NCI-H446 treated with DMSO at 0.1 percent for 48 hours (cell line): Measurements from ENCODE around the gene OPCML.

ENCODE experiments used
- DNase-seq: peaks from one replicate; lab custom pipeline; 2025; lab: John Stamatoyannopoulos, UW

OPCML gene

DNA sequence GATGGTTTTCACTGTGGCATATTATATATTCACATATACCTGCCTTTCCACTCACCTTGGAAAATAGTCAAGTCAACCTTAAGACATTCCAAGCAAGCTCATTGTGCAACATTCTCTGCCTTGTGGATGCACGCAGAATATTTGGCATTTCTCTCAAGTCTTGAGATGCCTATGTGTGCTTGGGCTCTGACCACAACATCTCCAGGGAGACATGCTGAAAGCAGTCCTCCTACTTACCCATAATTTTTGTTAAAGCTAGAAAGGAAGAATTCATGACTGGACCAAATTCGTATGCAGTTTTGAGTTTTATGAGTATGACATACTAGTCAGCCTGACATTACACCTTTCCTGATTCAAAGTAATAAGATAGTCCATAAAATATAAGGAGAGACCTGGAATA lies 684.0 kb downstream of the OPCML start:
- no peak for DNase-seq

DNA sequence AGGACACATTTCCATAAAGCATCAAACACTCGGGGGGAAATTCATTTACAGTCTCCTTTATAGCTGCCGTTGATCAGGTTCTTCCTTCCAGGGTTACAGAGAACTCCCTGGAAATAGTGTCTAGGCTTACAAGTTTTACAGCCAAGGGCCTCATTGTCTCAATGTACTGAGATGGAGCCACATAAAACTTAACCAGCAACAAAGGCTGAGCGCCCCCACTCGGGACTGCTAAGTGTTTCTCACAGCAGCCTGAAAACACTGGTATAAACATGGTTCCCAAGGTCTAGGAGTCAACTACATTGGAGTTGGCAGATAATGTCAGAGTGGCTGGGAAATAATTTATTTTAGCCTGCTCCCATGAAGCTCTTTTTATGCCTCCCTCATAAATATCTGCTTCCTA lies 686.2 kb downstream of the OPCML start:
- DNase-seq: no peak

DNA sequence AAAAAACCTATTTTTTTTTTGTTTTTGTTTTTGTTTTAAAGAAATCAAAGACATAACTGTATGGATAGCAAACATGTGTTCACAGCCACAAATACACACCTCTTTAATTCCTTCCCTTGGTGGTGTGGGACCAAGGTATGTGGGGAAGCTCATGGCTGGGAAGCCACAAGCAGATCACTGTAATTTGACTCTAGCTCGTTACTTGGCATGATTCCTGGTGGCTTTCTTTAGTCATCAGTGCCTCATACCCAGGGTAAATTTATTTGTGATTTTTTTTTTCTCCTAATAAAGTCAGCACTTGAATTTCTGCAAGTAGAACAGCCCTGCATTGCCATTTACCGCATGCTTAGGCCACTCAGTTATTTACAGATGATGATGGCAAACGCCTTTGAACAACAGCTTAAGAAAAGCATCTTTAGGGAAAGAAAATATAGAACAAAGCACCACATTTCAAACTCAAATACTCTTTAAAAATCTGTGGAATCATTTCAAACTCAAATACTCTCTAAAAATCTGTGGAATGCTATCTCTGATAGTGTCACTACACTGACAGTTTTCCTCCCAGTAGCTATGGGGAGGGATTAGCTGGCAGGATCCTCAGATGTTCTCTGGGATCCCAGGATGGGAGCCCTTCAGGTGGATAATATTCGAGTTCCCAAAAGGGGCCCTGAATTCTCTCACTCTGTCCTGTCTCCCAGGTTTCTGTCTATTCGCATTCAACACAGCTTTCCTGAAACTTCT lies 687.2 kb downstream of the OPCML start:
- no peak for DNase-seq

DNA sequence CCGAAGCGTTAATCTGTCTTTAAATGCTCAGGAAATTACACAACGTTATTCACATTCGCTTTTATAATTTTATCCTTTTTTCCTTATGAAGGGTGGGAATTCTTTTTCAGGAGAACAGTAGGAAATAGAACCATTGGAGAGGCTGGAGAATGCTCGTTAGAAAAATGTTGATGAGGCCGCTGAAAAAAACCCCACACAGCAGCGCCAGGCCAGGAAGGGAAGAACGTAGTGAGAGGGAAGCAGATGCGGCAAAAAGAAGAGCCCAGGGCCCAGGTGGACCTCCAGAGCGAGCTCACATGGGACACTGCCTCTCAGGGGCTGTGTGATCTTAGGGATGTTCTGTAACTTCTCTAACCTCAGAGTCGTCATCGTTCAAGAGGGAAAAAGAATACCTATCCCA lies 691.6 kb downstream of the OPCML start:
- no peak for DNase-seq

DNA sequence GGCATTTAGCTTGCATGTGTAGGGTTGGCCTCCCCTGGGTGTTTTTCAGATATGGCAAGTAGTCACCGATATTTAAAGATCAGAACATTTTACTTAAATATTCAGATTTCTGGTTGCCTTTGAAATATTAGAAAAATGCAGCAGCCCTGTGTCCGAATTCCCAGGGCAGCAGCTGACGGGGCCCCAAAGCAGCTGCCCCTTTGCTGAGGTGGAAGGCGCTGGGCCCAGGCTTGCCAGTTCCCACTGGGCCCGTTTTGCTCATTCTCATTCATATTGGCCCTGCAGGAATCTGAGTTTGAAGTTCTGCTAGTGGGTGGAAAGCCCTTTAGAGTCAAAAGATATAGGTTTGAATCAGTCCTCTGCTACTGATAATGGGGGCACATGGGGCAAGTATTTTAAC lies 692.1 kb downstream of the OPCML start:
- no peak for DNase-seq

DNA sequence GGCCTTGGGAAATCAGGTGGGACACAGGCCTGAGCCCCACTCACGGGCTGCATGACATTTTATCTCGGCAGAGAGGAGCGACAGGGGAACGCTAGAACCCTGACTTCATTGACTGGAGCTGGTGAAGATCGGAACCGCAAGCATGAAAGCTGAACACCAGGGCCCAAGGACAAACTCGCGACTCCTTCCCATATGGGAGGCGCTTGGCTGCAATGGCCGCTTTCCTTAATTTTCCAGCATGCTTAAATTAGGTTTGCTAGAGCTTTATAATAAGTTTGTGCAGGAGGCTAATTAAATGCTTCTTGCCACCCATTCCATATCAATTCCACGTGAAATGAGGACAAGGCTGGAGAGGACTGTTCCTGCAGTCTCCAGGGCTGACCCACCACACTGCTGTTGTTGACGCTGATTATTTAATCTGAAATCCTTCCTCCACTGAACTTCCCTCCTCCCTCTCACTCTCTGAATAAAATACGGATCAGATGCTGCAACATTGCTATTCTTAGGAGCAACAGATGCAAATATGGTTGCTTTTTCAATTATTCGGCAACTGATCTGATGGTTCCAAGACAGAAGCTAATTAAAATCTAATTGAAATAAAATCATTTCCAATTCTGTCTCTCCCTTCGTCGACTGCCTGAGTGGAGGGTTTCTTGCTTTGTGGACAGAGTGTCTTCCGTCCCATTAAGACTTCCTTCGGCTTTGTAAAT lies 692.9 kb downstream of the OPCML start:
- no peak for DNase-seq

DNA sequence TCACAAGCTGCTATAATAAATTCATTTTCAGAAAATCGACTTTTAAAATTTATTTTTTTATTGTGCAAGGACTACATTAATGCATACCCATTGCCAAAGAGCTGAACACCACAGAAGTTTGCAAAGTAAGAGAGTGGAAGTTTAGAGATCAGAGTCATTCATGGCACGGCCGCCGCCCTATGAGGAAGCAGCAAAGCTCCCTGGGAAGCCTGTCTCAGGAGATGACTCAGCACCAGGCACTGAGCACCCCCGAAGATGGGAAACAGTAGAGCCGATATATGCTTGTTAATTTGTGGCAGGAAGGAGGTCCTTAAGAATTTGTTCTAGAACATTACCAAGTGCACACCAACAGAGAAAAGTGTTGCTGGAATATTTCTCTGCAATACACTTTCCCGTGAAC lies 693.7 kb downstream of the OPCML start:
- no peak for DNase-seq

DNA sequence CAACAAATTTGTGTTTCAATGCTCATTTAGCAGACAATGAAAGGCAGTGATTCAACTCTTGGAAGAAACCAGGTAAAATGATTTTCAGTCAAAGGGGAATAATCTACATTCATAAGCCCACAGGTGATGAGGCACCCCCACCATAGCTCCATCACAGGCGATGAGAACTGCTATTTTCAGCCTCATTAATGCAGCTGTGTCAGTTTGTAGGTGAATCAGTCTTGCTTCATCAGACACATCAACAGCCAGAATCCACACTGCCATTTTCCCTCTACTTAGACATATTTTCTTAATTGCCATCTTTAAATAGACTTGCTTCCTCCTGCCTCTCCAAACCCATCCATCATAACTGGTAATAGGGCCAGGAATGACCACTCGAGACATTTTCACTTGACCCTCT lies 701.0 kb downstream of the OPCML start:
- no peak for DNase-seq

DNA sequence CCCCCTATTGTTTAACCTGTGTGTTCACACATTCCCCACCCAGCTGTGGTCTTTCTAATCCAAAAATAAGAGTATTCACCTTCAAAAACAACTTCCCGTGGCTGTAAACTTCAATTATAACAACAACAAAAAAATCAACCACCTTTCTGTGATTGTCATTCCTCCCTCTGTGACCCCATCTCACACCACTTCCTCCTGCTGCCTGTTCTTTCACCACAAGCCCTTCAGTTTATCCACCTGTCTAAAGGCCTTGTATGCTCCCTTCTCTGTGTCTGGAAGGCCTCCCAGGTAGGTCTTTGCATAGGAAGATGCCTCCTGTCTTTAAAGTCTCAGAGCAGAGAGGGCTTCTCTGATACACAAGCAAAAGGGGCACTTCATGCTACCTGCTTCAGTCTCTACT lies 707.7 kb downstream of the OPCML start:
- DNase-seq: no peak

DNA sequence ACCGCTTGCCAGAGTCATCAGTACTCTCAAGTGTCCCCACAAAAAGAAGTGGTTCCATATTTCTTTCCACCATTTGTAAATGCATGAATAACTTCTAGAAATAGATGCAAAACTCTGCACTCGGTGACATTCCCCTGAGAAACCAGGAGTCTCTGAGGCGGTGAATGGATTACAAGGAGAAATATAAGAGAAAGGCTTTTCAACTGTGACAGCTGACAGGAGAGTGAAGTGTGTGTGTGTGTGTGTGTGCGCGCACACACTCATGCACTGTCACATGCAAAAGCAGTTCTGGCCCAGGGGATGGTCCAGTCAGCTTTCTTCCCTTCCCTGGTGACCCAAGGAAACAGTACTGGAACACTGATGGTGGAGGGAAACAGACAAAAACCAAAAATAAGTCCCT lies 710.0 kb downstream of the OPCML start:
- DNase-seq: no peak

DNA sequence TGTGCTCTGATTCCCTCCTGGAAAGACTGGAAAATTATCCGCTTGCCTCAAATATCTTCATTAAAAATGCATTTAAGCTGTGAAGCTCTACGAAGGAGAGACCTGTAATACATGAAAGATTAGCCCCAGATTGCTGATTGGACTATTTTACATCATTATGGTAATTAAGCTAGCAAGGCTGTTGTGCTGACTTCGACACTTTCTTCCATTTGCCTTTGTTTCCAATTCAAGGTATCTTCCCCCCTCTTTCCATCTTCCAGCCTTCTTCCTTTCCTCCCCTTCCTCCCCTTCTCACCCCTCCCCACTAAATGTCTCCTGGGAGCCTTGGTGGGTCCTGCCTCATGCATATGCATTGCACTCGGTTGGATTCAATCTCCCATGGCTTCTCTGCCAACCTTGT lies 710.8 kb downstream of the OPCML start:
- DNase-seq: no peak

DNA sequence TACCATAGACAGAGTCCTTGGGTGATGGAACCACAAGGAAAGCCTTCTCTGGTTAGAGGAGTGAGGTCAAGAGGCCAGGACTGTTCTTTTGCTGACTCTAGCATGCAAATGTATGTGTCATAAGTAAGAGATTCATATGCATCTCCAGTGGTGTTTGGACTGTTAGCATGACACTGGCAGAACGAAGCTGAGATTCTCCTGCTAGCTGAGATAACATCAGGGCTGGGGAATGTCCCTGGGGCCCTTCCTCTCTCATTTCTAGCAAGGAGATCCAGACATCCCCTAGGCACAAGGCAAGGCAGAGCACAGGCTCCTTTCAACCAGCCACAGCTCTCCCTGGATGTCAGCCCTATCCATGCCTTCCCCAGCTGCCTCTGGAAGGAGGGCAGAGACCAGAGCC lies 711.3 kb downstream of the OPCML start:
- no peak for DNase-seq

DNA sequence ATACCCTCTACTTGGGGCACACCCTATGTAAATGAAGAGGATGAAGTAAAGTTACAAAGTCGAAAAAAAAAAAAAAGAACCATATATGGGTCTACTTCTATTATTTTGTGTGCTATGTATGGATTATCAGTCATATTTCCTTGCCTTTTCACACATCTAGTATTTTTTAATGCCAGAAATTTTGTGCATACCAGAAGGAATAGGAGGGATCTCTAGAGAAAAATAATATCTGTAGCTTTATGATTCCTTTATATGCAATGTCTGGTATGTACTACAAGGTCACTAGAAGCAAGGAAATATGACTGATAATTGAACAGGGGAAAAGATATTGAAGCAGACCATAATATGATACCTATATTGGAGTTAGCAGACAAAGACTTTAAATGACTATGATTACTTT lies 713.4 kb downstream of the OPCML start:
- no peak for DNase-seq

DNA sequence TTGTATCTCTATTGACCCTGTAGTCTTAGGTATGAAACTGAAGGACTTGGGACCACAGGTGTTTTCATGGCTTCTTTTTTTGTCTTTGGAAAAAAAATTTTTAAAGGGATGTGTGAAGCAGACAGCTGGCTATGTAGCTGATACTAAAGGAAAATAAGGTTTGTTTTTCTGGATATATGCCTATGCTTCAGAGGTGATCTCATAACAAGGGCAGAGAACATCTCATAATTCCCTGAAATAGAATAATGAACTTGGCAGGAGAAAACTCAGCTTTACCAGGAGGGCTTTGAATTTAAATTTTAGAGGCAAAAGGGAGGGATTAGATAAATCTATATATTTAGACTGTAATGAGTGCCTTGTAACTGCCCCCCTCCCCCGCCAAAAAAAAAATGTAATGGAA lies 714.9 kb downstream of the OPCML start:
- no peak for DNase-seq

DNA sequence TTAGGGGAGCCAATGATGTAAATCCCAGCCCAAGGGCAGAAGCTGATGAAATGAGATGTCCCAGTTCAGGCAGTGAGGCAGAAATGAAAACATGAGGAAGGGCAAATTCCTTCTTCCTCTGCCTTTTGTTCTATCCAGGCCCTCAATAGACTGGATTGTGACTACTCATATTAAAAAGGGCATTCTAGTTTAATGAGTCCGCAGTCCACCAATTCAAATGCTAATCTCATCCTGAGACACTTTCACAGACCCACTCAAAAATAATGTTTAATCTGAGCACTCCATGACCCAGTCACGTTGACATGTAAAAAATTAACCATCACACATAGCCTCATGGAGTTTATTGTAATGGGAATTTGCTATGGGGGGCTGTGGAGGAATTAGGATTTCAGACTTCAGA lies 717.9 kb downstream of the OPCML start:
- no peak for DNase-seq

DNA sequence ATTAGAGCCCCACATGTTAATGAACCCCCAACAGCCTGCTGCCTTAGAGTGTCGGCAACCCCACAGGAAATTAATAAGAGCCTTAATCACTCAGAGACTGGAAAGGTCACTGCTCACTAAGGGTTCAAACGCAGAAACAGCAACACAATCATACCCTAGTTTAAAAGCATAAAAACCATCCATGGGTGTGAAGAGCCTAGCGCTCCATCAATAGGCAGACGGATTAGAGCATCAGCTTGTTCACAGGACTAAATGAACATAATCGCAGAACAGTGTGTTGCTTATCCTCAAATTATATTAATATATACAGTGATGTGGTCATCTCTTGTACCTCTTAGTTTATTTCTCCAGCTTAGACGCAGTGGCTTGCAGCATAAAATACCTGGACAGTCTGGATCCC lies 720.7 kb downstream of the OPCML start:
- DNase-seq: no peak

DNA sequence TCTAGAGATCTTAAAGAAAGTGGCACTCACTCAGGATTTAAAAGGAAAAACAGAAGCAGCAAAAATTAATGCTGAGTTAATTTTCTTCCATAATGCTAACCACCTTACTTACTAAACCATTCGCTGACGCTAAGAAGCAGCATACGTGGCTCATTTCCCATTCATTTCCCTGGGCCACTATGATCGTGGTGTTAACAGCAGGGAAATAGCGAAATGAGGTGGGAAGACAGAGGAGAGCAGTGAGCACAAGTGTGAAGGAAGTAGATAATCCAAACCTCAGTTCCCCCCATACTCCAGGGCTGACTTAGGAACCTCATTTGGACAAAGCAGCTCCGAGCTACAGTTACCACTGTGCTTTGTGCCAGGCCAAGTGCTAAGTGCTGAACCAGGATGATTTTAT lies 723.2 kb downstream of the OPCML start:
- DNase-seq: no peak

DNA sequence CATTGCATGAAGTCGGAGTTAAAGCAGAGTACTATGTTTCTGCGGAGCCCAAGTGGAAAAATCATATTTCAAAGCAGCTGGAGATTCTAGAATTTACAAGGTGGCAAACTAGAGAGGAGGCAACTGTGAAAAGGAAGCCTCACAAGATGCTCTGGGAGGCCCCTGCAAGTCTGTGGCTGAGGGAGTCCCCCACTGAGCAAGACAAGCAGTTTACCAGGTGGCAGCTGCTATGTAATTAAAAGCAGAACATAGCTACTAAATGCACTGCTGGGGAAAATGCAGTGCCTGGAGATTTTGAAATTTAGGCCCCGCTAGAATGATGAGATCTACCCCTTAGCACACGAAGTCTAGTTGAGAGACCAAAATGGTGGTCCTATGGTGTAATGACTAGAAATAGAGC lies 728.0 kb downstream of the OPCML start:
- no peak for DNase-seq

DNA sequence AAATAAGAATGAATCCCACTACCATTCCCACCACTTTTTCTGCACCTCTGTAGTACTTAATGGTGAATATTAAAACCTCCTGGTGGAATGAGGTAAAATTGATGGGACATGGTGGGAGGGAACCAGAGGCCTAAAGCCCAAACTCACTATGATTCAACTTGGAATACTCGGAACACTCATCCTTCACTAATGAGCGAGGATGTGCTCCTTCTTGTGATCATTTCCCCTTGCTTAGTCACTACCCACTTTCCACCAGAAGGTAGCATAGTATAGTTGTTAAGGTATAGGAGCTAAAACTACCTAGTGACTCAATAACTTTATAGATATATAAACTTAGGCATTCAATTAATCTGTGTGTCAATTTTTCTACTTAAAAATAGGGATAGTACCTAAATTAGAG lies 728.9 kb downstream of the OPCML start:
- no peak for DNase-seq

DNA sequence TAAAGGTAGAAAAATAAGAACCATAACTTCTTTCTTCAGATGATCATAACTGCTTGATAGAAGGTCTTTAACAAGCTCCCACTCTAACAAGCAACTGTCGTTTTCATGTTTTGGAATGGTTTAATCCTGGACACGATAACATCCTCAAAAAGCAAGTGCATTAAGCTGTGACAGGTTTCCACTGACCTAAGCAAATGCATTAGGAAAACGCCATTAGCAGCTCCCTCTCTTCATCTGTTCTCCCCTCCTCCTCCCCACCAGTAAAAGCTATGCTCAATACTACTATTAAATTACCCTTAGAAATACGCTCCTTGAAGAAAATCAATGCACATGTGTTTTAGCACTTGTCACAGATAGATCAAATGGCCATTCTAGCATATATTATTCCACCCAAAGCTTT lies 729.4 kb downstream of the OPCML start:
- DNase-seq: no peak

DNA sequence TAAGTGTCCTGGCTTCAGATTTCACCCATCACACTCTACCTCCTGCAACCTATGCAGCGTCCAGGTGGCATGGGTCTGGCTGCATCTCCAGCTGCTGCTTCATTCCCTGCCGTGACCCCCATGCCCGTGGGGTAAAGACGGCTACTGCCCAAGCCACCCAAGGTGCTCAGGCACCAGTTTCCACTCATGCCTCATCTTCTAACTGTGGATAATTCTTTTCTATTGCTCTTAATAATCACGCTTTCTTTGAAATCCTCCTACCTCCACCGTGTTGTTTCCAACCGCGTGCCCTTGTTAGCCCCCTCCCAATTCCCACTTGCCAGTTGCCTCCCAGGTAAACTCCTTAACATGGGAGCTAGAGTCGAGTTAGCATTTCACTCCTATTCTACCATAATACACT lies 738.5 kb downstream of the OPCML start:
- no peak for DNase-seq

DNA sequence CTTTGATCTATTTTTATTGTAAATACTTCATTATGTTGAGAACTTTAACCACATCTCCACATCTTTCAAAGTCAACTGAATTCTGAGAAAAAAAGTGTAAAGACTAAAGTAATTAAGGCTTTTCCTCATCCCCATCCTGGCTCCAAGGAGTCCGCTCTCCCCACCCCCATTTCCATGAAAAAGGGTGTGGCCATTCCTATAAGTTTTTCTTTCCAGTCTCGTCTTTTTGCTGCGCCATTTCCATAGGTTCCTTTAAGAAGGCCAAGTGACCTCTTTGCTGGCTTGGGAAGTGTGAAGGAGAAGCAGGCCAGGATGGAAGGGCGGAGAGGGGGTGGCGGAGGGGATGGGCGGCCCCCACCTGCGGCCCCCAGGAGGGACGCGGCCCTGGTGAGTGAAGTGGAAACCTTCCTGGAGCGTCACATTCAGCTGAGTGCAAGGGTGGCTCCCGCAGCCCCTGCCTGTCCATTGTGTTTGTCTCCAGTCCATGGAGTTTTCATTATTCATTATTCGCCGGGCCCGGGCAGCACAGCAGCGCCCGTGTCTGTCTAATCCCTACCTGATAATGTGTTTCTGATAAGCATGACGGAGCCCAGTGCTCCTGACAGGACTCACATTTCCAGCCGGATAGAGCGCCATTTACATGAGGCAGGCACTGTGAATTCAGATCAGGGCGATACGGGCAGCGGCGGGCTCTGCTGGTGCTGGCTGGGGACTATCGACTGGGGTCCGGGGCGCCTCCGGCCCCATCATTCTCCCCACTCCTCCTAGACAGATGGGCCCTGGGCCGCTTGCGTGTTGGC lies 739.8 kb downstream of the OPCML start:
- no peak for DNase-seq

DNA sequence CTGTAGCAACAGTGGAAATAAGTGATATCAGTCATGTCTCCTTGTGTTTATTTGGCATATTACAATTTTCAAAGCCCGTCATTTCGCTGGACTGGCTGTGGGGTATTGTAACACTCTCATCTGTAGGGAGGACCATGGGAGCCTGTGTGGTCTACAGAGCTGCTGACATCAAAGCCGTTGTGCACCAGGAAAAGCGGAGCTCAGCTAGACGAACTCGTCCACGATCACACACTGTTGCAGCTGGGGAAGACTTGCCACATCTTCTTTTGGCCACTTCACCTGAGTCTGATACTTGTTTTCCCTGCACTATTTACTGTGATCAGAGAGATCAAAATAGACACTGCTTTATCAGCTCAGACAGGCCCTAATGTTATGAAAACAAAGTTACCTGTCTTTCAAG lies 741.3 kb downstream of the OPCML start:
- DNase-seq: no peak
